ENCODE measurements around the gene NPPA. TPM values are rescaled to one million over a fixed set of nuclear protein-coding genes. Genes with fewer than 3 reads are reported as not detected.

The NPPA gene
- total and polyA plus RNA-seq, 9 of the 15 experiments (the other 6 are each of a cell fraction or from before 2014, with no cell fraction given) = not detected

DNA sequence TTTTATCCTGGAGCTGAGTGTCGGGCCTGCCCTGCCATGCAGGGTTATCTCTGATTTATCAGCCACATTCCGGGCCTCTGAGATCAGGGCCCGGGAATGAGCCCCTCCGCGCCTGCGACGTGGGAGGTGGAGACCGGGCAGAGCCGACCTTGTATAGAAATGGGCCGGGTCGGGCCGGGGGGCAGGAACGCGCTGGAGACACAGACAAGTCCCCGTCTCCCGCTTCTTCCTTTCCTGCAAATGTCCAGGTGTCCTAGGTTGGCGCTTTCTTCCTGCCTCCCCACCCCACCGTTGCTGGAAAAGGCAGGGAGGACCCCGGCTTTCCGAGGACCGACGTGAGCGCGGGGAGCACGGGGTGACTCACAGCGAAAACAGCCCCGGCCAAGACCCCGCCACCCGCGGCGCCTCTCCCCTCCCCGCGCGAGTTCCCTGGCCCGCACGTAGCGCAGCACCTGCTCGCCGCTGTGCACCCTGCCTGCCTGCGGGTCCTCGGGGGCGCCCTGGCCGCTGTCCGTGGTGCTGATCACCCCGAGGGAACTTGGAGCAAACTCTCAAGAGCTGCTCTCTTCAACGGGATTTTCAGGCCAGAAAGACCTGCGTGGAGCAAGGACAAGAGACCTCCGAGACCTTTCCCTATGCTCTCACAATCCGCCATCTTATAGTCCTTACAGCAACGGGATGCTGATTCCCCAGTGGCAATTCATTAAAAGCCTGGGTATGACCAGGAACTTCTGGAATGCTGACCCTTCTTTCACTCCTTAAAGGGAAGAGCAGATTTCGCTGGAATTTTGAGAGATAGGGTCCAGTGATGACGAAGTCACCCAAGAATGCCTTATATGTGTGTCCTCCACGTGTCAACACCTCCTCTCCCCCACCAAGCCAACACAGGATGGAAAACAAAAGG is 11.6 kb upstream of the NPPA start (continued):
- TF ChIP-seq, protein P1, sequence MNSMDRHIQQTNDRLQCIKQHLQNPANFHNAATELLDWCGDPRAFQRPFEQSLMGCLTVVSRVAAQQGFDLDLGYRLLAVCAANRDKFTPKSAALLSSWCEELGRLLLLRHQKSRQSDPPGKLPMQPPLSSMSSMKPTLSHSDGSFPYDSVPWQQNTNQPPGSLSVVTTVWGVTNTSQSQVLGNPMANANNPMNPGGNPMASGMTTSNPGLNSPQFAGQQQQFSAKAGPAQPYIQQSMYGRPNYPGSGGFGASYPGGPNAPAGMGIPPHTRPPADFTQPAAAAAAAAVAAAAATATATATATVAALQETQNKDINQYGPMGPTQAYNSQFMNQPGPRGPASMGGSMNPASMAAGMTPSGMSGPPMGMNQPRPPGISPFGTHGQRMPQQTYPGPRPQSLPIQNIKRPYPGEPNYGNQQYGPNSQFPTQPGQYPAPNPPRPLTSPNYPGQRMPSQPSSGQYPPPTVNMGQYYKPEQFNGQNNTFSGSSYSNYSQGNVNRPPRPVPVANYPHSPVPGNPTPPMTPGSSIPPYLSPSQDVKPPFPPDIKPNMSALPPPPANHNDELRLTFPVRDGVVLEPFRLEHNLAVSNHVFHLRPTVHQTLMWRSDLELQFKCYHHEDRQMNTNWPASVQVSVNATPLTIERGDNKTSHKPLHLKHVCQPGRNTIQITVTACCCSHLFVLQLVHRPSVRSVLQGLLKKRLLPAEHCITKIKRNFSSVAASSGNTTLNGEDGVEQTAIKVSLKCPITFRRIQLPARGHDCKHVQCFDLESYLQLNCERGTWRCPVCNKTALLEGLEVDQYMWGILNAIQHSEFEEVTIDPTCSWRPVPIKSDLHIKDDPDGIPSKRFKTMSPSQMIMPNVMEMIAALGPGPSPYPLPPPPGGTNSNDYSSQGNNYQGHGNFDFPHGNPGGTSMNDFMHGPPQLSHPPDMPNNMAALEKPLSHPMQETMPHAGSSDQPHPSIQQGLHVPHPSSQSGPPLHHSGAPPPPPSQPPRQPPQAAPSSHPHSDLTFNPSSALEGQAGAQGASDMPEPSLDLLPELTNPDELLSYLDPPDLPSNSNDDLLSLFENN (IDR thresholded peaks at IDR 0.05; ENCODE audit: low read depth in 2 of 2, low read length in 2 of 2) = 0 out of 4 replicates have a peak, but pooled peaks of 1 of the 2 experiments have one; percentile 27
- TF ChIP-seq PRPF4 (IDR thresholded peaks at IDR 0.05; ENCODE audit: insufficient read depth, low read depth, low read length, poor library complexity, severe bottlenecking) (no peak), THRAP3 (IDR thresholded peaks at IDR 0.05; ENCODE audit: borderline replicate concordance) (no peak), SUPT5H (IDR thresholded peaks at IDR 0.05) (no peak), ZBTB11 (CRISPR knock-in tag; IDR thresholded peaks at IDR 0.05) (no peak), OTX1 (CRISPR knock-in tag; IDR thresholded peaks at IDR 0.05) (no peak), POU5F1 (IDR thresholded peaks at IDR 0.05; ENCODE audit: borderline replicate concordance, low read depth, low read length, partially characterized antibody) (no peak), BACH1 (tag; IDR thresholded peaks at IDR 0.05) (no peak), KLF6 (CRISPR knock-in tag; IDR thresholded peaks at IDR 0.05; ENCODE audit: borderline replicate concordance) (0 out of 2 replicates have a peak, but pooled peaks have one; percentile 27), POLR3A (IDR thresholded peaks at IDR 0.05; ENCODE audit: borderline replicate concordance, extremely low read depth, insufficient read depth, insufficient read length) (no peak), JUND (IDR thresholded peaks at IDR 0.05; ENCODE audit: borderline replicate concordance, low read depth, low read length) (no peak), JUND (tag; IDR thresholded peaks at IDR 0.05; ENCODE audit: borderline replicate concordance, low read depth, low read length) (no peak; the same call in 2 of the 3 replicates), ZBTB8A (IDR thresholded peaks at IDR 0.05; ENCODE audit: partially characterized antibody) (no peak), KAT8 (IDR thresholded peaks at IDR 0.05; ENCODE audit: low read depth) (no peak)
- TF ChIP-seq, protein P2, sequence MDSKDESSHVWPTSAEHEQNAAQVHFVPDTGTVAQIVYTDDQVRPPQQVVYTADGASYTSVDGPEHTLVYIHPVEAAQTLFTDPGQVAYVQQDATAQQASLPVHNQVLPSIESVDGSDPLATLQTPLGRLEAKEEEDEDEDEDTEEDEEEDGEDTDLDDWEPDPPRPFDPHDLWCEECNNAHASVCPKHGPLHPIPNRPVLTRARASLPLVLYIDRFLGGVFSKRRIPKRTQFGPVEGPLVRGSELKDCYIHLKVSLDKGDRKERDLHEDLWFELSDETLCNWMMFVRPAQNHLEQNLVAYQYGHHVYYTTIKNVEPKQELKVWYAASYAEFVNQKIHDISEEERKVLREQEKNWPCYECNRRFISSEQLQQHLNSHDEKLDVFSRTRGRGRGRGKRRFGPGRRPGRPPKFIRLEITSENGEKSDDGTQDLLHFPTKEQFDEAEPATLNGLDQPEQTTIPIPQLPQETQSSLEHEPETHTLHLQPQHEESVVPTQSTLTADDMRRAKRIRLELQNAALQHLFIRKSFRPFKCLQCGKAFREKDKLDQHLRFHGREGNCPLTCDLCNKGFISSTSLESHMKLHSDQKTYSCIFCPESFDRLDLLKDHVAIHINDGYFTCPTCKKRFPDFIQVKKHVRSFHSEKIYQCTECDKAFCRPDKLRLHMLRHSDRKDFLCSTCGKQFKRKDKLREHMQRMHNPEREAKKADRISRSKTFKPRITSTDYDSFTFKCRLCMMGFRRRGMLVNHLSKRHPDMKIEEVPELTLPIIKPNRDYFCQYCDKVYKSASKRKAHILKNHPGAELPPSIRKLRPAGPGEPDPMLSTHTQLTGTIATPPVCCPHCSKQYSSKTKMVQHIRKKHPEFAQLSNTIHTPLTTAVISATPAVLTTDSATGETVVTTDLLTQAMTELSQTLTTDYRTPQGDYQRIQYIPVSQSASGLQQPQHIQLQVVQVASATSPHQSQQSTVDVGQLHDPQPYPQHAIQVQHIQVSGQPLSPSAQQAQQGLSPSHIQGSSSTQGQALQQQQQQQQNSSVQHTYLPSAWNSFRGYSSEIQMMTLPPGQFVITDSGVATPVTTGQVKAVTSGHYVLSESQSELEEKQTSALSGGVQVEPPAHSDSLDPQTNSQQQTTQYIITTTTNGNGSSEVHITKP (IDR thresholded peaks at IDR 0.05; ENCODE audit: partially characterized antibody) = no peak

All from K562 (cell line).